Bronchus fibroblast of lung (primary cell): ENCODE measurements around the gene HEXB. TPM values are rescaled to one million over a fixed set of nuclear protein-coding genes. Genes with fewer than 3 reads are reported as not detected.

Experiments
- total RNA-seq: library from RNA; depleted of rRNA; stranded (reverse); fragments of >200 nt; gene quantifications from 2 replicates; pipeline ENCODE4 v1.2.3, GENCODE V29; 2015

The HEXB gene
- total RNA-seq = 164 and 189 TPM in 2 replicates

GRCh38 chr5:74684900-74685851, at the start of gene HEXB:
TSS of gene HEXB (plus strand) at chr5:74685233. CDS start at chr5:74685261, 28 bp downstream.

DNA sequence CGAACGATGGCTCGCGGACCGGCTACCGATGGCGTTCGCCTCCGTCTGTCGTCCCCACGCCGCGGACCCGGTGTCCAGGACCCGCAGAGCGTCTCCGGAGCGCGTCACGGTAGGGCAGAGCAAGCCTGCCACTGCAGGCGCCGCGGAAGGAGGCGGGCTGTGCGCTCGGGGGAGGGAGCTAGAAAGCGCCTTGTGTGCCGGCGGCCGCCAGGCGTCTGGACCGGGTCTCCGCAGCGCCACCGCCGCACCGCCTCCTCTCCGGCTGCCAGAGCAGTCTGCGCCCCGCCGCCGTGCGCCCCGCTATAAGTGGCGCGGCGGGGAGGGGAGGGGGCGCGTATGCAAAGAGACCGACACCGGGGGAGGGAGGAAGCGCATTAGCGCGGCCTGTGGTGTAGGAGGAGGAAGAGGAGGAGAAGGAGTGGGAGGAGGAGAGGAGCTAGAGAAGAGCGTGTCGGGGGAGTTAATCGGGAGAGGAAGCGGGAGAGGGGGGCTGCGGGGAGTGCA, 44.5 kb upstream of the HEXB start, which contains the start of gene ENC1:
Gene ENC1 (minus strand): TSS at position 279 of the 504 bp plus-strand sequence. CDS start 4,243 bp downstream, outside the sequence.

DNA sequence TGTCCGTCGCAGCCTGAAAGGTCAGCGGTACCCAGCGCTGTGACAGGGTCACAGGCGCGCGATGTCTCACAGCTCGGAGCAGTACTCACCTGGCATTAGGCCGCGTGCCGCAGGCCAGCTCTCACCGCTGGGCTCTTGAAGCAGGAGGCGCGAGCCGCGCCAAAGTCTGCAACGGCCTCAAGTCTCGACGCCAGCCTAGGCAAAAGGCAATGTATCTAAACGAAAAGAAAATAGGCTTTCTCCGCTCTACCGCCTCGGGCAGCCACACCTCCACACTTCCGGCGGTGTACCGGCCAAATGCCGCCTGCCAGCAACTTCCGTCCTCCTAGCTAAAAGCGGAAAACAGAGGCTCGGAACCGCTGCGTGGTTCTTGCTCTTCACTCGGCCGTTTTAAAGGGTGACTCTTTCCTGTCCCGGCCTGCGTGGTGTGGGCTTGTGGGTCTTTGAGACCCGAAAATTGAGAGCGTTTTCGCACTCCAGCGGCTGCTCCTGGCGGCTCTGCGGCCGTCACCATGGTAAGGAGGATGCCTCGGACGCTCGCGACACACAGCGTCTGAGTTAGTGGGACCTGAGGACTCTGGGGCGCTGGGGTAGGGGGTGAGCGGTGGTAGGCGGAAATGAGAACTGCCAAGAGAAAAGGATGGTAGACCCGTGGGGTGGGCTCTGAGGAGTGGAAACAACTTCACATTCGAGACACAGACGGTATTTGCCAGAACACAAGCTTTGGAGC, 82.0 kb downstream of the HEXB start, which contains the start of the genes GFM2 and NSA2:
Gene GFM2 (minus strand): TSS at position 269 of the 730 bp plus-strand sequence. CDS start 3,375 bp downstream, outside the sequence.
Gene NSA2 (plus strand): TSS at position 401 of the 730 bp plus-strand sequence. CDS start 112 bp downstream, at position 513.

Other genes with a start within 250 kb of the HEXB start
- gene ENC1, start 44.5 kb upstream of the HEXB start, total RNA-seq = 18.7 and 22.4 TPM in 2 replicates
- 25.9 and 29.9 TPM in 2 replicates for gene GFM2, start 81.9 kb downstream of the HEXB start, total RNA-seq
- gene NSA2, start 82.0 kb downstream of the HEXB start, total RNA-seq = 46.8 and 94.7 TPM in 2 replicates
- 0.89 and 2.5 TPM in 2 replicates for gene FAM169A, start 181.2 kb downstream of the HEXB start, total RNA-seq